PFSK-1 (cell line): ENCODE measurements around the gene MYMX.

ENCODE experiments used
- FOXP2 ChIP-seq: optimal IDR thresholded peaks from 2 replicates; pipeline ENCODE3; 2011; ENCODE audit warnings: borderline replicate concordance, control low read depth, inconsistent platforms; ENCODE audit not compliant: insufficient read depth; ENCODE audit errors: extremely low read length, extremely low read depth
- POLR2AphosphoS5 ChIP-seq: IDR thresholded peaks from 2 replicates; pipeline ENCODE4 v1.6.1; 2012; ENCODE audit warnings: low read depth, mild to moderate bottlenecking, control low read depth, low read length, moderate library complexity
- SIN3A ChIP-seq: IDR thresholded peaks from 2 replicates; pipeline ENCODE4 v1.6.1; 2012; ENCODE audit warnings: mild to moderate bottlenecking, low read length, moderate library complexity, borderline replicate concordance; ENCODE audit not compliant: insufficient read depth
- TAF1 ChIP-seq: IDR thresholded peaks from 2 replicates; pipeline ENCODE4 v1.6.1; 2012; ENCODE audit warnings: low read length, control low read depth, borderline replicate concordance; ENCODE audit not compliant: insufficient read depth
- TF ChIP-seq, protein P1 (sequence below), 2 experiments: IDR thresholded peaks; 2 replicates each; pipeline versions ENCODE4 v1.6.1 to v1.8.0; 2011 to 2012; ENCODE audit warnings: low read depth in 2 of 2, low read length in 2 of 2, control low read depth in 1 of 2, inconsistent platforms in 1 of 2, mild to moderate bottlenecking in 1 of 2, moderate library complexity in 1 of 2; ENCODE audit not compliant: insufficient read depth in 1 of 2

Gene MYMX

DNA sequence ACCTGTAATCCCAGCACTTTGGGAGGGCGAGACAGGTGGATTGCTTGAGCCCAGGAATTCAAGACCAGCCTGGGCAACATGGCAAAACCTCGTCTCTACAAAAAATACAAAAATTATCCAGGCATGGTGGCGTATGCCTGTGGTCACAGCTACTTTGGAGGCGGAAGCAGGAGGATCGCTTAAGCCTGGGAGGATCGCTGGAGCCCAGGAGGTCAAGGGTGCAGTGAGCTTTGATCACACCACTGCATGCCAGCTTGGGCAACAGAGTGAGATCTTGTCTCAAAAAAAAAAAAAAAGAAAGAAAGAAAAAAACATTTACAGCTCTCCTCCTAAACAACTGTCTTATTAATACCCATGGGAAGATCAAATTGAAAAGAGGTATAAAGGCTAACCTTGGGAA lies 8.8 kb upstream of the MYMX start:
- TF ChIP-seq, protein P1, sequence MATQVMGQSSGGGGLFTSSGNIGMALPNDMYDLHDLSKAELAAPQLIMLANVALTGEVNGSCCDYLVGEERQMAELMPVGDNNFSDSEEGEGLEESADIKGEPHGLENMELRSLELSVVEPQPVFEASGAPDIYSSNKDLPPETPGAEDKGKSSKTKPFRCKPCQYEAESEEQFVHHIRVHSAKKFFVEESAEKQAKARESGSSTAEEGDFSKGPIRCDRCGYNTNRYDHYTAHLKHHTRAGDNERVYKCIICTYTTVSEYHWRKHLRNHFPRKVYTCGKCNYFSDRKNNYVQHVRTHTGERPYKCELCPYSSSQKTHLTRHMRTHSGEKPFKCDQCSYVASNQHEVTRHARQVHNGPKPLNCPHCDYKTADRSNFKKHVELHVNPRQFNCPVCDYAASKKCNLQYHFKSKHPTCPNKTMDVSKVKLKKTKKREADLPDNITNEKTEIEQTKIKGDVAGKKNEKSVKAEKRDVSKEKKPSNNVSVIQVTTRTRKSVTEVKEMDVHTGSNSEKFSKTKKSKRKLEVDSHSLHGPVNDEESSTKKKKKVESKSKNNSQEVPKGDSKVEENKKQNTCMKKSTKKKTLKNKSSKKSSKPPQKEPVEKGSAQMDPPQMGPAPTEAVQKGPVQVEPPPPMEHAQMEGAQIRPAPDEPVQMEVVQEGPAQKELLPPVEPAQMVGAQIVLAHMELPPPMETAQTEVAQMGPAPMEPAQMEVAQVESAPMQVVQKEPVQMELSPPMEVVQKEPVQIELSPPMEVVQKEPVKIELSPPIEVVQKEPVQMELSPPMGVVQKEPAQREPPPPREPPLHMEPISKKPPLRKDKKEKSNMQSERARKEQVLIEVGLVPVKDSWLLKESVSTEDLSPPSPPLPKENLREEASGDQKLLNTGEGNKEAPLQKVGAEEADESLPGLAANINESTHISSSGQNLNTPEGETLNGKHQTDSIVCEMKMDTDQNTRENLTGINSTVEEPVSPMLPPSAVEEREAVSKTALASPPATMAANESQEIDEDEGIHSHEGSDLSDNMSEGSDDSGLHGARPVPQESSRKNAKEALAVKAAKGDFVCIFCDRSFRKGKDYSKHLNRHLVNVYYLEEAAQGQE (IDR thresholded peaks at IDR 0.05; ENCODE audit: insufficient read depth in 1 of 2, low read depth in 2 of 2, low read length in 2 of 2): no peak
- TF ChIP-seq SIN3A: no peak
- TF ChIP-seq POLR2AphosphoS5: no peak
- no peak for TF ChIP-seq FOXP2
- TF ChIP-seq TAF1: no peak

DNA sequence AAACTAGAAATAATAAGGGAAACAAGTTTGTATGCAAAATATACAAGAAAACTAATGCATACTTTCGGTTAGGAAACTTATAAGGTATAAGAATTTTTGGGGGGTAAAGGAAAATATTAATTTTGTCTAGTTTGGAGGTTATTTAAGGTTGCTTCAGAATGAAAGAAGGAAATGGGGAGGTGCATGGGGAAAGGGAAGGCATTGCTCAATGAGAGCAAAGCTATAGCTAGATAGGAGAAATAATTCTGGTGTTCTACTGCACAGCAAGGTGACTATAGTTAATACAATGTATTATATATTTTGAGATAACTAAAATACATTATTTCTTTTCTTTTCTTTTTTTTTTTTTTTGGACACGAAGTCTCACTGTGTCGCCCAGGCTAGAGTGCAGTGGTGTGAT lies 5.4 kb upstream of the MYMX start:
- TF ChIP-seq SIN3A (no peak), FOXP2 (no peak), TAF1 (no peak), POLR2AphosphoS5 (no peak)
- TF ChIP-seq, protein P1 (IDR thresholded peaks at IDR 0.05; ENCODE audit: insufficient read depth in 1 of 2, low read depth in 2 of 2, low read length in 2 of 2): no peak

DNA sequence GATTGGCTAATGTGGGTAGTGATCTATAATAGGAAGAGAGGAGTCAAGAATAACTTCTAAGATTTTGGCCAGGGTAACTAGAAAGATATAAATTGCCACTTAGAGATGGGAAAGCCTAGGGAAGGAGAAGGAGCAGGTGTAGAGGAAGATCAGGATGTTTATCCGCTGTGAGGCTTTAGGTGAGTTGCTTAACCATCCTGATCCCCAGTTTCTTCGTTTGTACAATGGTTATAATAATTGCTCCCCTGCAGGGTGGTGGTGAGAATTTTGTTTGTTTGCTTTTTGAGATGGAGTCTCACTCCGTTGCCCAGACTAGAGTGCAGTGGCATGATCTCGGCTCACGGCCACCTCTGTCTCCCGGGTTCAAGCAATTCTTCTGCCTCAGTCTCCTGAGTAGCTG lies 2.4 kb upstream of the MYMX start:
- TF ChIP-seq POLR2AphosphoS5 (no peak), TAF1 (no peak), FOXP2 (no peak), SIN3A (no peak)
- TF ChIP-seq, protein P1 (IDR thresholded peaks at IDR 0.05; ENCODE audit: insufficient read depth in 1 of 2, low read depth in 2 of 2, low read length in 2 of 2): no peak

DNA sequence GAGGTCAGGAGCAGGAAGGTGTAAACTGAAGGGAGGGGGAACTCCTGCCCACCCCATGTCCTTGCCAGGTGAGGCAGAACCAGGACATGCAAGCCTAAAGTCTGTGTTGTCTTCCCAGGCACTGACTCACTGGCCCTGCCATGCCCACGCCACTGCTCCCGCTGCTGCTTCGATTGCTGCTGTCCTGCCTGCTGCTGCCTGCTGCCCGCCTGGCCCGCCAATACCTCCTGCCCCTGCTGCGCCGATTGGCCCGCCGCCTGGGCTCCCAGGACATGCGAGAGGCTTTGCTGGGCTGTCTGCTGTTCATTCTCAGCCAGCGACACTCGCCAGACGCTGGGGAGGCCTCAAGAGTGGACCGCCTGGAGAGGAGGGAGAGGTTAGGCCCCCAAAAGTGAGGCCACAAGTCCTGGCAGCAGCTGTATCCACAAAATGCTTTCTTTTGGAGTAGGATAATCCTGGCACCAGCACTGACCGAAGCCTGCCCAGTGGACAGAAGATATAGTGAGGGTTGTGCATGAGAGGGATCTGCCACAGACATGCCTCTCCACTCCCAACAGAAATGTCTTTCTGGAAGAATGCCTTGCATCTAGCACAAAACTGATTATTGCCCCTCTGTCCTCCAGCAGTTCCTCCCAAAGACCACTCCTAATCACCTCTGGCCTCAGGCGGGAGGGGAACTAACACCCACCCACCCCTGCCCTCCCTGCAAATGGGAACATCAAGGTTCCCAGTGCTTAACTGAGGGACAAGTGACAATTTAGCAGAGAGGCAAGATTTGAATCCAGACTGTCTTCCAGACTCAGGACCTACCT lies 812 bp downstream of the MYMX start:
- TF ChIP-seq FOXP2 (no peak), SIN3A (no peak), POLR2AphosphoS5 (no peak), TAF1 (no peak)
- TF ChIP-seq, protein P1 (IDR thresholded peaks at IDR 0.05; ENCODE audit: insufficient read depth in 1 of 2, low read depth in 2 of 2, low read length in 2 of 2): no peak
